Measurements from ENCODE around the gene HIBADH.

The HIBADH gene

DNA sequence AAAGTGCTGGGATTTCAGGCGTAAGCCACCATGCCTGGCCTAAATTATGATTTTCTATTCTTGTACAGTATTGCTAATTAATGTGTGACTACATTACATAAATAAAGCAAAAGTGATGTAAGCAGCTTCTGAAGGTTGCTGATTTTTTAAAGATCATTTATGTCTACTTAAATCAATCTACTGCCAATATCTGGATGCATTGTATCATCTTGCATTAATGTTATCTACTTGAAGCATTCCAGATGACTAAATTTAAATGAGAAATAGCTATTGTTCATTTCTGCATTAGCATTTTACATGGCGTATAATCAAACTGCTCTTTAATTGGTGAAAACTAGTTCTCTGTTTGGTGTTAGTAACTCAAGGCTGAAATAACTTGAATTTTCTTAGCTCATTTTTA is 37.1 kb upstream of the HIBADH start:
- no peaks in the 10 kb centered on the region for H3K27me3 ChIP-seq (ENCODE audit: control insufficient read depth in 1 of 2, insufficient read depth in 1 of 2, low read length in 2 of 2)
- no peak overlapping the region for H3K27ac ChIP-seq (ENCODE audit: low read length, poor library complexity, severe bottlenecking)
- no peak overlapping the region for H3K23ac ChIP-seq (ENCODE audit: low read length in 2 of 2)
- no peak overlapping the region for H4K8ac ChIP-seq (ENCODE audit: low read length)
- no peak for DNase-seq
- no peak overlapping the region for H3K4ac ChIP-seq (ENCODE audit: low read depth in 1 of 2, low read length in 2 of 2)
- WGBS: no CpG with 5 or more reads among the region's 2 CpGs
- H3K4me2 ChIP-seq (ENCODE audit: low read length, poor library complexity, severe bottlenecking): no peak overlapping the region
- H2BK5ac ChIP-seq (ENCODE audit: low read depth, low read length, poor library complexity, severe bottlenecking): no peak overlapping the region
- no peaks in the 10 kb centered on the region for H3K79me1 ChIP-seq (replicated peaks; ENCODE audit: low read length, poor library complexity, severe bottlenecking)
- no peak overlapping the region for H3K18ac ChIP-seq (ENCODE audit: low read depth in 1 of 2, low read length in 2 of 2)
- H3K9ac ChIP-seq (ENCODE audit: low read length): no peak overlapping the region
- no peaks in the 10 kb centered on the region for H3K9me3 ChIP-seq (ENCODE audit: control insufficient read depth, low read length)
- no peaks in the 10 kb centered on the region for H3K36me3 ChIP-seq (ENCODE audit: control insufficient read depth in 1 of 2, insufficient read depth in 2 of 2, low read depth in 1 of 2, low read length in 2 of 2)
- no peaks in the 10 kb centered on the region for H3K4me1 ChIP-seq (ENCODE audit: control insufficient read depth, insufficient read depth, low read depth, low read length)
- no peak overlapping the region for H2BK120ac ChIP-seq (ENCODE audit: low read depth, low read length)
- H2AK5ac ChIP-seq (ENCODE audit: low read length, severe bottlenecking): no peak overlapping the region
- no peak overlapping the region for H3K4me3 ChIP-seq (ENCODE audit: insufficient read depth in 1 of 2, low read depth in 1 of 2, low read length in 2 of 2)
- H2BK12ac ChIP-seq (ENCODE audit: low read length in 2 of 2): no peak overlapping the region
- no peak overlapping the region for H3K14ac ChIP-seq (ENCODE audit: low read length in 2 of 2)
- H2AFZ ChIP-seq (ENCODE audit: low read depth, low read length): no peak overlapping the region
- no peak overlapping the region for H4K91ac ChIP-seq (ENCODE audit: low read length)
- H2BK15ac ChIP-seq (ENCODE audit: low read depth, poor library complexity, severe bottlenecking): no peak overlapping the region

DNA sequence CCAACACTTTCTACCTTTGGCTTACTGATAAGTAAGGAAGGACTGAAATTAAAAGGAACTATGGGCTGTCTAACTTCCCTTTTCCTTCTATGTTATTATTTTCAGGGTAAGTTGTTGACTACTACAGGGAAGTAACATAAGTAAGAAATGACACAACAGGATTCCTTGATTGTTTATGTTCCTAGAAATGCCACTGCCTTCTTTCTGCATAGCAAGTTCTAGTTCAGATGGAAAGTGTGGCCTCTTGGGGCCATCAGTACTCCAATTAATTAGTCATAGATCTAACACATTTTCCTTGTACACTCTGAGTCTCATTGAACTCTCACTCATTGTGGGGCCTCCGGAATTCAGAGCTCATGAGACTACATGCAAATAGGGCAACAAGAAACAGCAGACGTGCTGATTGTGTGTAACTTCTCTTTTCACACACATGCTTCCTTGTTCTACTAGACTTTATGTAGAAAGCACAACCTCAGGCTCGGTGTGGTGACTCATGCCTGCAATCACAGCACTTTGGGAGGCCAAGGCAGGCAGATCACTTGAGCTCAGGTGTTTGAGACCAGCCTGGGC is 35.3 kb upstream of the HIBADH start:
- Histone ChIP-seq H2BK12ac (ENCODE audit: low read length in 2 of 2) (no peak overlapping the region), H3K27ac (ENCODE audit: low read length, poor library complexity, severe bottlenecking) (no peak overlapping the region), H3K27me3 (ENCODE audit: control insufficient read depth in 1 of 2, insufficient read depth in 1 of 2, low read length in 2 of 2) (no peaks in the 10 kb centered on the region), H3K9me3 (ENCODE audit: control insufficient read depth, low read length) (no peaks in the 10 kb centered on the region), H2BK5ac (ENCODE audit: low read depth, low read length, poor library complexity, severe bottlenecking) (no peak overlapping the region), H3K79me1 (replicated peaks; ENCODE audit: low read length, poor library complexity, severe bottlenecking) (no peaks in the 10 kb centered on the region), H3K18ac (ENCODE audit: low read depth in 1 of 2, low read length in 2 of 2) (no peak overlapping the region), H4K8ac (ENCODE audit: low read length) (no peak overlapping the region), H2BK120ac (ENCODE audit: low read depth, low read length) (no peak overlapping the region), H3K23ac (ENCODE audit: low read length in 2 of 2) (no peak overlapping the region), H3K4me1 (ENCODE audit: control insufficient read depth, insufficient read depth, low read depth, low read length) (no peaks in the 10 kb centered on the region), H3K9ac (ENCODE audit: low read length) (no peak overlapping the region), H2AK5ac (ENCODE audit: low read length, severe bottlenecking) (no peak overlapping the region), H3K4me2 (ENCODE audit: low read length, poor library complexity, severe bottlenecking) (no peak overlapping the region), H2BK15ac (ENCODE audit: low read depth, poor library complexity, severe bottlenecking) (no peak overlapping the region), H2AFZ (ENCODE audit: low read depth, low read length) (peak overlapping the region; percentile 36), H3K4ac (ENCODE audit: low read depth in 1 of 2, low read length in 2 of 2) (no peak overlapping the region), H3K4me3 (ENCODE audit: insufficient read depth in 1 of 2, low read depth in 1 of 2, low read length in 2 of 2) (no peak overlapping the region), H3K14ac (ENCODE audit: low read length in 2 of 2) (no peak overlapping the region), H3K36me3 (ENCODE audit: control insufficient read depth in 1 of 2, insufficient read depth in 2 of 2, low read depth in 1 of 2, low read length in 2 of 2) (no peaks in the 10 kb centered on the region), H4K91ac (ENCODE audit: low read length) (no peak overlapping the region)
- DNase-seq: peak; percentile 75
- 32% methylated on average over 3 of the region's 3 CpGs for WGBS

DNA sequence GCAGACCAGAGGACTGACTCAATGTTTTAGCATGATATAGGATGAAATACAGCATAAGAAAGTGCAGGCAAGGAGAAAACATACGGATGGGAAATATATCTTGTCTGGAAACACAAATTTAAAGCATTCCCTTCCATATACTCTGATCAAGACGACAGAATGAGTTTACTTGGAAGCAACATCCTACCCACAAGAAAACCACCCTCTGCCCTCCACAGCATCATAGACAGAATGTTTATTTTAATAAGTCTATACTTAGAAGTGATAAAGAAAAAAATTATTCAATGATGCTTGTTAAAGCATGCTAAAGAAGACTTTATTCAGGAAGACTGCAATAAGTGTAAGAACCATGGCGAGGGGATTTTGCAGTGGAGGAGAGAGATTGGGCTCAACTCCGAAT is 32.4 kb upstream of the HIBADH start:
- H3K14ac ChIP-seq (ENCODE audit: low read length in 2 of 2): no peak overlapping the region
- WGBS: 85% methylated on average over 3 of the region's 4 CpGs

DNA sequence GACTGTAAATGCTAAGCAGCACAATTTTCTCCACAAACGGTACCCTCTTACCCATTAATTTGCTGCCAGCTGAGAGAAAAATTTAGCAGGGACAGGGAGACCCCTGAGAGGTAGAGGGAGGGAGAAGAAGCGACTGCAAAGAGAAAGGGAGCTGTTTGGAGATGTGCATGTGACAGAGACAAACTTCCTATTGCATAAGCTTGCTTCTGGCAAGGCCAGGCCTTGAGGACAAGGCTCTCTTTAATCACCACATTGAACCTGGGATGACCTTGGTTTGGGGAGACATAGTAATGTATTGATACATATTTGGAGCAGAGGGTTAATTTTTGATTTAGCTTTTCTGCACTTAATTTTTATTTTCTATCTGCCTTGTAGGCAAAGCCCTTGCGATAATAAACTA is 31.1 kb upstream of the HIBADH start:
- peak; percentile 21 for DNase-seq
- Histone ChIP-seq H3K36me3 (ENCODE audit: control insufficient read depth in 1 of 2, insufficient read depth in 2 of 2, low read depth in 1 of 2, low read length in 2 of 2) (no peaks in the 10 kb centered on the region), H3K4me1 (ENCODE audit: control insufficient read depth, insufficient read depth, low read depth, low read length) (no peaks in the 10 kb centered on the region)

More for the DNA sequence above, 32.4 kb upstream of the HIBADH start:
- H3K36me3 ChIP-seq (ENCODE audit: control insufficient read depth in 1 of 2, insufficient read depth in 2 of 2, low read depth in 1 of 2, low read length in 2 of 2): no peaks in the 10 kb centered on the region
- no peak overlapping the region for H3K27ac ChIP-seq (ENCODE audit: low read length, poor library complexity, severe bottlenecking)
- no peak overlapping the region for H3K4ac ChIP-seq (ENCODE audit: low read depth in 1 of 2, low read length in 2 of 2)
- DNase-seq: no peak
- H3K4me2 ChIP-seq (ENCODE audit: low read length, poor library complexity, severe bottlenecking): no peak overlapping the region
- no peak overlapping the region for H2AK5ac ChIP-seq (ENCODE audit: low read length, severe bottlenecking)
- H2AFZ ChIP-seq (ENCODE audit: low read depth, low read length): no peak overlapping the region
- no peak overlapping the region for H3K18ac ChIP-seq (ENCODE audit: low read depth in 1 of 2, low read length in 2 of 2)
- H3K9me3 ChIP-seq (ENCODE audit: control insufficient read depth, low read length): no peaks in the 10 kb centered on the region
- no peak overlapping the region for H3K4me3 ChIP-seq (ENCODE audit: insufficient read depth in 1 of 2, low read depth in 1 of 2, low read length in 2 of 2)
- no peak overlapping the region for H3K9ac ChIP-seq (ENCODE audit: low read length)
- no peak overlapping the region for H4K91ac ChIP-seq (ENCODE audit: low read length)
- no peak overlapping the region for H3K23ac ChIP-seq (ENCODE audit: low read length in 2 of 2)
- no peak overlapping the region for H2BK12ac ChIP-seq (ENCODE audit: low read length in 2 of 2)
- no peak overlapping the region for H2BK5ac ChIP-seq (ENCODE audit: low read depth, low read length, poor library complexity, severe bottlenecking)
- H3K4me1 ChIP-seq (ENCODE audit: control insufficient read depth, insufficient read depth, low read depth, low read length): no peaks in the 10 kb centered on the region
- no peak overlapping the region for H4K8ac ChIP-seq (ENCODE audit: low read length)
- no peak overlapping the region for H2BK120ac ChIP-seq (ENCODE audit: low read depth, low read length)
- no peak overlapping the region for H2BK15ac ChIP-seq (ENCODE audit: low read depth, poor library complexity, severe bottlenecking)
- no peaks in the 10 kb centered on the region for H3K27me3 ChIP-seq (ENCODE audit: control insufficient read depth in 1 of 2, insufficient read depth in 1 of 2, low read length in 2 of 2)
- no peaks in the 10 kb centered on the region for H3K79me1 ChIP-seq (replicated peaks; ENCODE audit: low read length, poor library complexity, severe bottlenecking)

More for the DNA sequence above, 31.1 kb upstream of the HIBADH start:
- no peak overlapping the region for H3K27ac ChIP-seq (ENCODE audit: low read length, poor library complexity, severe bottlenecking)
- H2BK15ac ChIP-seq (ENCODE audit: low read depth, poor library complexity, severe bottlenecking): no peak overlapping the region
- H2AFZ ChIP-seq (ENCODE audit: low read depth, low read length): no peak overlapping the region
- H3K14ac ChIP-seq (ENCODE audit: low read length in 2 of 2): no peak overlapping the region
- H2BK120ac ChIP-seq (ENCODE audit: low read depth, low read length): no peak overlapping the region
- no peak overlapping the region for H3K23ac ChIP-seq (ENCODE audit: low read length in 2 of 2)
- H3K4me3 ChIP-seq (ENCODE audit: insufficient read depth in 1 of 2, low read depth in 1 of 2, low read length in 2 of 2): no peak overlapping the region
- H3K4ac ChIP-seq (ENCODE audit: low read depth in 1 of 2, low read length in 2 of 2): no peak overlapping the region
- WGBS: 81% methylated on average over 2 of the region's 3 CpGs
- peak overlapping the region; percentile 30 for H3K9ac ChIP-seq (ENCODE audit: low read length)
- no peak overlapping the region for H2BK5ac ChIP-seq (ENCODE audit: low read depth, low read length, poor library complexity, severe bottlenecking)
- no peaks in the 10 kb centered on the region for H3K79me1 ChIP-seq (replicated peaks; ENCODE audit: low read length, poor library complexity, severe bottlenecking)
- no peak overlapping the region for H4K8ac ChIP-seq (ENCODE audit: low read length)
- H2BK12ac ChIP-seq (ENCODE audit: low read length in 2 of 2): no peak overlapping the region
- H3K4me2 ChIP-seq (ENCODE audit: low read length, poor library complexity, severe bottlenecking): no peak overlapping the region
- no peak overlapping the region for H2AK5ac ChIP-seq (ENCODE audit: low read length, severe bottlenecking)
- H3K9me3 ChIP-seq (ENCODE audit: control insufficient read depth, low read length): no peaks in the 10 kb centered on the region
- H3K18ac ChIP-seq (ENCODE audit: low read depth in 1 of 2, low read length in 2 of 2): no peak overlapping the region
- no peak overlapping the region for H4K91ac ChIP-seq (ENCODE audit: low read length)
- no peaks in the 10 kb centered on the region for H3K27me3 ChIP-seq (ENCODE audit: control insufficient read depth in 1 of 2, insufficient read depth in 1 of 2, low read length in 2 of 2)

Measured in mesenchymal stem cell (in vitro differentiated cells and primary cell).